Medulla oblongata (tissue), 1 donor: ENCODE results near the gene GABRG3.
"Not testable (repeated sequence)": the region's sequence is repeated elsewhere in the genome, so short reads cannot be mapped to it uniquely, and the experiment has no call there.

ENCODE experiments used
- DNase-seq: peaks from one replicate; pipeline ENCODE4 v3.0.0-alpha.2; 2015; ENCODE audit errors: extremely low spot score

Gene GABRG3

DNA sequence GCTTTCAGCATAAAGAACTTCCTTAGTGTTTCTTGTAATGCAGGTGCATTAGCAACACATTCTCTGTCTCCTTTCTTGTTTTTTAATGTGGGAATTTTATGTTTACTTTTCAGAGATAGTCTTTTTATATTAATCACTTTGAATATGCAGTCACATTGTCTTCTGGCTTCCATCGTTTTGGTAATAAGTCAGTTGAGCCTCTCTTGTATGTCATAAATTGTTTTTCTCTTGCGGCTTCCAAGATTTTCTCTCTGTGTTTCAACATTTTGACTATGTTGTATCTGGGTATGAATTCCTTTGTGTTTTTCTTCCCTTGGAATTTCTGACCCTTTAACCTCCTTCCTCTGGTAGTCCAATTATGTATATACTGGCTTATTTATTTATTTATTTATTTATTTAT lies 25.3 kb downstream of the GABRG3 start:
- DNase-seq: no peak

DNA sequence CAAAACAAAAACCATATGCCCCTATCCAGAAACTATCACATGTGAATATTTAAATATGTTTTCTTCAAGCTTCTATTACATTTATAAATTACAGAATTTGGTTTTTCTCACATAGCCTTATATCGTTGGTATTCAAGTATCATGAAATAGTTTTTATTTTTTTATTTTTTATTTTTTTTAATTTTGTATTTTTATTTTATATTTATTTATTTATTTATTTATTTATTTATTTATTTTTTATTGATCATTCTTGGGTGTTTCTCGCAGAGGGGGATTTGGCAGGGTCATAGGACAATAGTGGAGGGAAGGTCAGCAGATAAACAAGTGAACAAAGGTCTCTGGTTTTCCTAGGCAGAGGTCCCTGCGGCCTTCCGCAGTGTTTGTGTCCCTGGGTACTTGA lies 32.0 kb downstream of the GABRG3 start:
- DNase-seq: not testable (repeated sequence)

DNA sequence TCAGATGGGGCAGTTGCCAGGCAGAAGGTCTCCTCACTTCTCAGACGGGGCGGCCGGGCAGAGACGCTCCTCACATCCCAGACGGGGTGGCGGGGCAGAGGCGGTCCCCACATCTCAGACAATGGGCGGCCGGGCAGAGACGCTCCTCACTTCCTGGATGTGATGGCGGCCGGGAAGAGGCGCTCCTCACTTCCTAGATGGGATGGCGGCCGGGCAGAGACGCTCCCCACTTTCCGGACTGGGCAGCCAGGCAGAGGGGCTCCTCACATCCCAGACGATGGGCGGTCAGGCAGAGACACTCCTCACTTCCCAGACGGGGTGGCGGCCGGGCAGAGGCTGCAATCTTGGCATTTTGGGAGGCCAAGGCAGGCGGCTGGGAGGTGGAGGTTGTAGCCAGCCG lies 33.2 kb downstream of the GABRG3 start:
- not testable (repeated sequence) for DNase-seq

DNA sequence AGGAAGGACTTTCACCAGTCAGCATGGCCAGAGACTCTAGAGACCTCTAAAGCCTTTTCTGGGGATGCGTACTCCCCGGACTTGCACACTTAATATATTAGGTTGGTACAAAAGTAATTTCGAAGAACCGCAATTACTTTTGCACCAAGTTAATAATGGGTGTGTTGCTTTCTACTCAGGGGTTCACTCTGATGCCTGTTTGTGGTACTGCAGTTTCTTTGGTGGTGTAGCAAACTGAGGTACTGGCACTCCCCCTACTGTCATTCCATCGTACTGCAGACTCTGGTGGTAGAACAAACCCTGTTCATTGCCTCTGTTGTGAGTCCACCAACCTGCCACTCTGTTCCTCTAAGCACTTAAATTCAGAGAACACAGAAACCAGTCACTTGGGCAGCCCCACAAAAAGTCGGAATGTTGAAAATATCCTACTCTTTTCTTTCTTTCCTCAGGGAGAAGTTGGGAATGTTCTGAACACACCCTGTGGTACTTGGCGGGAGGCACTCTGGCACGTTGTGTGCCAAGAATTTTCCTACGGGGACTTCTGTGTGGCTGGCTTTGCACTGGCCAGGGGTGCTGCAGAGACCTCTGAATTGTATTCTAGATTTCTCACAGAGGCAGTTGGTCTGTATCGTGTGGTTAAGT lies 46.3 kb downstream of the GABRG3 start:
- peak; percentile 84 for DNase-seq

DNA sequence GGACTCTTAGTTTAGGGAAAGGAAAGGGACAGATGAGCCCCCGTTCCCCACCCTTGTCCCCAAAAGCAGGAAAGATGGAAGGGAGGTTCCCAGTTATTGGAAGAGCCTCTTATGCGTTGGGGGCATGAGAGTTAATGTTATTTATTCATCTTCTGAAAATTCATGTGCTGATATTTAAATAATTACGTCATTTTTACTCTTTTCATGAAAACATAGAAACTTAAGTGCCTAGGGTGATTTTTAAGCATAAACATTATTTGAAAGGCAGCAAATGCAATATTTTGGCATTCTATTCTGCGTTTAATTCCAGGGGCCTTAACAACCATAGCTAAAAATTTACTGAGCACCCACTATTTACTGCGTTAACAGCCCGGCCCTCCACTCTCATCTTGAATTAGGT lies 48.7 kb downstream of the GABRG3 start:
- no peak for DNase-seq

DNA sequence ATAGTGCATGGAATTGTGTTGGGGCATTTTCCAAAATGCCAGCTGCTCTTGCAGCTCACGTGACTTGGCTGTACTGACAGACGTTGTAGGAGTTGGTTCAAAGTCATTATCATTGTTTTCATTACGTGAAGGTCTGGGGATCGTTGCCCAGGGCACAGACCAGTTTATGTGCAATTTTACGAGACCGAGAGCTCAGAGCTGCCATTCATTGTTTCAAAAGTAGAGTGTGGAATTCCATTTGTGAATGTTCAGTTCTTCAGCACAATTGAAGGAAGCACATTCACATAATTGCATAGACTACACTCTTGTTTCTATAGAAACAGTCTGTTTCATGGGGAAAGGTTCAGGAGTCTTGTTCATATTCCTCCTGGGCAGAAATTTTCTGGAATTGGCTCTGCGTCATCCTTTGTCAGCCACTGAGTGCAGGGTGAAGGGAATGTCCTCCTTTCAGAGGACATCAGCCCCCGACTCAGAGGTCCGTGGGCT lies 54.5 kb downstream of the GABRG3 start:
- DNase-seq: no peak

DNA sequence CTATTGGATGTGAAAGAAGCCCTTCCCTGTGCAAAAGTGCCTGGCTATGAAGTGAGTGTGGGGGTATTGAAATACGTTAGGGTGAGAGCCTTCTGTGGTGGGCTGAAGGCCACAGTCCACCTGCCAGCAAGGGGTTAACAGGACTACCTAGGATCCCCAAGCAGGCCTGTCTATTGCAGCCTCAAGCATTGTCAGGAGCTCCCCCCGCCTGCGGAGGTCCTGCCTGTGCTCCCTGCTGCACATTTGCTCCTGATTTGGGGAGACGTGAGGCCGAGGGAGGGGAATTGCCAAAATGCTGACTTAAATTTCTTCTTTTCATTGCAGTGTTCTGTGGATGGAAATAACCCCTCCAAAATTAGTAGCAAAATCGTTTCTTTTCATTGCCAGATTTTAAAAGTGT lies 56.2 kb downstream of the GABRG3 start:
- DNase-seq: no peak

DNA sequence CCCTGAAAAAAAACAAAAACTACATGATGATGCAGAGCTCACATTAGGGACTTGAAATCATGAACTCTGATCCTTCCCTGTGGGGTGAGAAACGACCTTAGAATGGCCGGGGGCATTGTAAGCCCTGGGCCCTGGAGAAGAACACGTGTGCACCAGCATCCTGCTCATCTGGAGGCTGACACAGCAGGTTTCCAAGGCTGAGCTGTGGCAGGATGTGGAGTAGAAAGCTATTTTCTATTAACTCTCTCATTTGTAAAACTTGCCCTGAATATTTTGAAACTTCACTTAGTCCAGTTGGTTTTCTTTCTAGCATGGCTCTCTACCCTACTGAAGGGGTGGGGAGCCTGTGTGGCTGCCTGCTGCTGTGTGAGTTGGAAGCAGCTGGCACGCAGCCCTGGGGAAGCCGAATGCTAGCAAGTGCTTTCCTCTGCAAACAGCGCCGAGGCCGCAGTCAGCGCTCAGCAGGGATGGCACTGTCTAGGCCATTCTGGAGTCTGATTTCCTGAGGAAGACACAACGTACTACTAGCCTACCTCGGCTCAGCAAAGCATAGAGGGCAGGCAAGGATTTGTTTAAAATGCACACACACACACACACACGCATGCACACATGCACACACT lies 58.0 kb downstream of the GABRG3 start:
- no peak for DNase-seq

DNA sequence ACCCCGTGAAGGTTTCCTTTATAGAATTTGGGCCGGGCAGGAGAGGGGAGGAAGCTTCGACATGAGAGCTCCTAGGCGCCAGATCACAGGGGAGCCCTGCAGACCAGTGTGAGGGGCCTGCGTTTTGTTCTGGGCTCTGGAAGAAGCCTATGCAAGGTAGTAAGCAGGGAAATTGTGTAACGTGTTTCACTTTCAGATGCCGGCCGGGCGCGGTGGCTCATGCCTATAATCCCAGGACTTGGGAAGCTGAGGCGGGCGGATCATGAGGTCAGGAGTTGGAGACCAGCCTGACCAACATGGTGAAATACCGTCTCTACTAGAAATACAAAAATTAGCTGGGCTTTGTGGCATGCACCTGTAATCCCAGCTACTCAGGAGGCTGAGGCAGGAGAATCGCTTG lies 65.2 kb downstream of the GABRG3 start:
- no peak for DNase-seq

DNA sequence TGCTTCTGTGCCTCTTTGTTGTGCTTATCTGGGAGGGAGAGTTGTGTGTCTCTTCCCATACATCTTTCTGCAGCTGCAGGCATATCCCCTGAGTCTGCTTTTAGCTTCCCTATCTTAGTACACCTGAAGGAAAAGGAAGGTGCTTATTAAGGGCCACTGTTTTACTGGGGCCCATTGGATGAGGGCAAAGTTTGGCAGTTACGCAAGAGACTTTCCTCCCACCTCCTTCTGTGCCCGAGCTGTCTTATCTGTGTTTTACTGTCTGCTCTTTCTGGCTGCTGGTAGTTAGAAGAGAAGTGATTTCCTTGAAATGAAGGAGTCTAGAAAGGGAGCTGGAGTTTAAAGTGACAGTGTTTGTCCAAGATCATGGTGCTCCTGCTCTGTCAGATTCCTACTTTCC lies 66.5 kb downstream of the GABRG3 start:
- DNase-seq: no peak

DNA sequence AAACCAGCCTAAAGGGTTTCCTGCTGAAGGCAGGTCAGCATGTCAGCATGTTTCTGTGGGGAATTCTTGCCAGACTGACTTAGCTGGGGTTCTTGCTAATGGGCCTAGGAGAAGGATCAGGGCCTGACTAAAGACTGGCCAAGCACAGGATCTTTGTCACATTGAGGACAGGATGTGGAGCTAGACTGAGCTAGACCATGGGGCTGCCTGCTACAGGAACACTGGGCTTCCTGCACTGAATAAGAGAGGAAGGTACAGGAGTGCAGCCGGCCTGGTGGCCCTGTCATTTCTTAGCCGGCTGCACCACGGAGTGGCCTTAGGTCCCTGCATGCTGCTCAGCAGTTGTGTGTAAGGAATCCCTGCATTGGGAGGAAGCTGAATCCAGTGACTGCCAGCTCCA lies 68.2 kb downstream of the GABRG3 start:
- no peak for DNase-seq

DNA sequence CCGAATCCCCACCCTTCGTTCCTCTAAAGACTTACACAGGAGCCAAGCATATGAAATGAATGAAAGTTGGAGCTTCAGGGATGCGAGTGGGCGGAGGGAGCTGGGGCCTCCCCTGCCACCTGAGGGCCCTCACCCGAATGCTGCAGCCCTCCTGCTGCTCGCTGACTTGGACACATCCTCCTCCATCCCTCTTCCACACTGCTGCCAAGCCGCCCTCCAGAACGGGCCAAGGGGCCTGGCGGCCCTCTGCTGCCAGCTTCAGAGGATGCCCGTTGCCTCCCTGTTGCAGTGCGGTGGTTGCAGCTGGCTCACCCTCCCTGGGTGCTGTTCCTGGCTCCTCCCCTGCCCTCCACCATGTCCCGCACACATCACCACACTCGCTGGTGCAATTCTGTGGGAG lies 71.2 kb downstream of the GABRG3 start:
- no peak for DNase-seq

DNA sequence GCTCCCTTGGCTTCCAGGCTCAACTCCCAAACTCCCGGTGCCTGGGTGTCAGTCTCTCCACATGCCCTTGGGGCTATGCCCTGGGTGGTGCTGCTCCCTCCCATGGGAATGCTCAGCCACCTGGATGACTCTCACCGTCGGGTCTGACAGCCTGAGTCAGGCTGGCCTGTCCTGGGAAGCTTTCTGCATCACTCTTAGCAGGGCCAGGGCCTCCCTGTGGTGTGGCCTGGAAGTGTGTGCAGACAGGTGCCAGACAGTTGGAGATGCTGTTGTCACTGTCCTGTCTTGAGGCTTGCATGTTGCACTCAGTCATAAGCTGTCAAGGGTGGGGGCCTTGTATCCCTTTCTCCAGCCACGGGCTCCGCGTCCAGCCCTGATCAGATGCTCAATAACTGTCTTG lies 71.7 kb downstream of the GABRG3 start:
- DNase-seq: no peak

DNA sequence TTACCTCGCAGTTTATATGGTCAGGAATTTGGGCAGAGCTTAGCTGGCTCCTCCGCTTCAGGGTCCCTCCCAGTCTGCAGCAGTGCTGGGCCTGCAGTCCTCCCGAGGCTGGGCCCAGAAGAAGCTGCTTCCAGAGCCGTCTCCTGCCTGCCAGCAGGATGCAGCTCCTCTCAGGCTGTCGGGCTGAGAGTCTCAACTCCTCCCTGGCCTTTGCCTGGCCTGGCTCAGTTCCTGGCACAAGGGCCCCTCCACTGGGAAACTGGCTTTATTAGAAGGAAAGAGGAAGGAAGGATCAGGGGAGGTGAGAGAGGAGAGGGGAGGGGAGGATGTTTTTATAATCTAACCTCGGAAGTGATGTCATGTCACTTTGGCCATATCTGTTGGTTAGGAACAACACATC lies 72.8 kb downstream of the GABRG3 start:
- no peak for DNase-seq

DNA sequence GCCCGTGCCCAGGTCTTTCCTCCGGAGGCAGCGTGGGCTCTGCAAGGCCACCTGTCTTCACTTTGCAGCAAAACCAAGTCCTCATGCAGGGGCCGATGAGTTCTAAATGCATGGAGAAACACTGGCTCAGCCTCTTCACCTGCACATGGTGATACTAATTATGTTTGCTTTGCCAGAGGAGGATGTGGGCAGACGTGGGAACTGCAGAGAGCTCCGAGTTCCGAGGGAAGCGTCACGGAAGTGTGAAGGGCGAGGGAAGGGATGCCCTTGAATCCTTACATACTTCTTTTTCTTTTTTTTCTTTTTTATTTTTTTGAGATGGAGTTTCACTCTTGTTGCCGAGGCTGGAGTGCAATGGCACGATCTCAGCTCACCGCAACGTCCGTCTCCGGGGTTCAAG lies 74.8 kb downstream of the GABRG3 start:
- DNase-seq: no peak

DNA sequence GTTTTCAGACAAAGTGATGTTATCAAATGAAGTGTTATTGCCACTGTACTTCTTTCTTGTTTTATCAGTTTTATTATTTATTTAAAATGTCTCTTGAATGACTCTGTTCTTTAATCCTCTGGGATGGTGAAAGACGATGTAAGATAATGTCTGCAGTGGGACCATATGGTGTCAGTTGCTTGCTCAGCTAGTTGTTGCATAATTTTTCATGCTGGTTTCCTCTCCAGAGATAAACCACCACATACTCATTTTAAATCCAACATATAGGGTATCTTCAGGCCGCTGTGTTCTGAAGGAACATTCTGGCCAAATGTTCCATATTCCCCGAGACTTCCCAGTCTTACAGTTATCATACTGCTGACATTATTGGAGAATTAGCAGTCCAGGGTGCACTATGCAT lies 75.9 kb downstream of the GABRG3 start:
- no peak for DNase-seq

DNA sequence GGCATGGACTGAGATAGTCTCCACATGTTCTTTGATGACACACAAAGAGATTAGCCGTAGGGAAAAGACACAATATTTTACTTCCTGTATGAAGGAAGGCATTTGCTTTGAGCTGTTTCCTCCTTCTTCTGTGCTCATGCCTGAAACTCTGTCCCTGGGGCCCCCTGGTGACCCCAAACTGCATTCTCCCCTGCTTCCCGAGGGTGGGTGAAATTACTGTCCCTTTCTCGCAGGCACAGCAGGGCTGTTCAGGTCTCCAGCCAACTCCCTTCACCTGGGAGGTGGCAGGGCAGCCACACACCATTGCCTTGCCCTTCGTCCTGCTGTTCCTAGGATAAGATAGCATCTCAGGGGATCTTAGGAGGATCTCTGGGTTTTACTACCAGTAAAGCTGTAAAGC lies 79.2 kb downstream of the GABRG3 start:
- no peak for DNase-seq

DNA sequence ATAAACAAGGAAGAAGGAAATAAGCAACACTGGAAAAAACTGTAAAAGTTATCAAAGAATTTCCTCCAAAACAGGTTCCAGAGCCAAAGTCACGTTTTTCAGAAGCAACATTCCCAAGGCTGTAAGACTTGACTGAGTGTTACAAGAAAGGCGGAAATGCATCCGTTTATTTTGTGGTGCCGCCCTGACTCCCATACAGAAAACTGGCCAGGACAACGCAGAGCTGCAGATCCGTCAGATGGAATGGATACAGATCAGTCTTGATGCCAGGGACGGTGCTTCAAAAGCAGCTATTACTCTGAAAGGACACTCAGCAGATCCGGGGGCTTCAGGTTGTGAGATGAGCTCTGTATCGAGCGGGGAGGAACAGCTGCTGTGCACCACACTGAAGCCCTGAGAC lies 83.4 kb downstream of the GABRG3 start:
- DNase-seq: no peak

DNA sequence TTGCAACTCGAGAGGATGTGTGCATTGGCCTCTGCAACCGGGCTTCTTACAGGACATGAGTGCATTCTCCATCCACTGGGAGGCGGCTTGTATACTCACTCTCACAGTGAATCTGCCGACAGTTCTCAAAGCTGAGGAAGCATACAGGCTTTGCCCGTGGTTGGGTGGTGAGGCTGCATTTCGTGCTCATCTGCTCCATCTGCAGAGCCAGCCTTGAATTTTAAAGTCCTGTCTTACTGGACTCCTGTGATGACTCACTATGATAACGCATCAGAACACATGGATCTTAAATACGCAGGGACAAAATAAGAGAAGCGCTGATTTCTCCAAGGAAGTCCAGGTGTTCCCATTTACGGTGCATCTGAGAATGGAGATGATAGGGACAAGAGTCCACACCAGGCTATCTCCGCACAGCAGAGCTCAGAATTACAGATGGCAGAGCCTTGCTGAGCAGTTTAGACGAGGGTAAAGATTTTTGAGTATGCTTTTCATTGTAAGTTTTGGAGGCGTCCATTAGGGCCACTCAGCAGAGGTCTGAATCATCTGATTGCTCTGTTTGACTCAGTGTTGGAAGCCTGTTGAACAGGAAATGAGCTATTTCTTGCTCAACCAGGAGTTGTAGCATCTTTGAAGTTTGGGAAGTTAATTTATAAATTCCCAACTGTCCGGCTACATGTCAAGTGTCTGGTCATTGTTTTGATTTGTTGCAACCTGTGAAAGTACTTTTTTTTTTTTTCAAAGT lies 87.1 kb downstream of the GABRG3 start:
- DNase-seq: no peak

DNA sequence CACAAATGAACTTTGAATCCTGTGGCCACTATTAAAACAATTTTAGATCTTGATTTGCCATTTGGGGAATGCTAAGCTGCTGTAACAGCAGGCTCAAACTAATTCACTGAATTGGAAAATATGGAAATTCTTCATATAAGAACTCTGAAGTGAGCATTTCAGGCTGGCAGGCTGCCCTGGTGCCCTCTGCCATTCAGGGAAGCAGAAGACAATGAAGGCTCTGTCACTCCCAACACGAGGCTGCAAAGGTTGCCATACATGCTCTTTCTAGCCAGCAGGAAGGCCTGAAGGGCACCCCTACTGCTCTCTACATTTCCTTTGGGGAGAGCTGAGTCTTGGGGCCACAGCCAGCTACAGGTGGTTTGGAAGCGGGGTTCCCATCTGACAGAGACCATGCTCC lies 88.0 kb downstream of the GABRG3 start:
- DNase-seq: no peak

DNA sequence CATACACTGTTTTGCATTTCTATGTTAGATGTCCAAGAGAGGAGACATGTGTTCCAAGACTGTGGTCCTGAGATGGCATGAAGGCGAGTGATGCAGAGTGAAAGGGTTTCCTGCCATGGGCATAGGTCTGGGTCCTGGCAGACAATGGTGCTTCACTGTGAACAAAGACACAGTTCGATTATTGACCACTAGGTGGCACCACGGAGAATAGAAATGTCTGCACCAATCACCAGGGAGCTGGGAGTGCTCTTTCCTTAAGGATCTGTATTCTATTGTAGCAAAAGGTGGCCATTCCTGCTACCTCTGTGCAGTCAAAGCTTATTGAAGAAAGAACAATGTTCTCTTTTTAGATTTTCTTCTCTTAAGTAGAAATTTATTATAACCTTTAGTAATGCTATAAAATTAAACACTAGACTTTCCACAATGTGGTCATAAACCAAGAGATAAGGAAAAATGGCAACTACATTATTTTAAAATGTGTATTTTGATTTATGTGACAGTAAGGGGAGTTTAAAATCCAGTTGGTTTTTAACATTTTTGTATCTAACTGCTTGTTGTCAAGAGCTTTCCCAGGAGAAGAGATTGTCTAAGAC lies 88.7 kb downstream of the GABRG3 start:
- peak; percentile 69 for DNase-seq

DNA sequence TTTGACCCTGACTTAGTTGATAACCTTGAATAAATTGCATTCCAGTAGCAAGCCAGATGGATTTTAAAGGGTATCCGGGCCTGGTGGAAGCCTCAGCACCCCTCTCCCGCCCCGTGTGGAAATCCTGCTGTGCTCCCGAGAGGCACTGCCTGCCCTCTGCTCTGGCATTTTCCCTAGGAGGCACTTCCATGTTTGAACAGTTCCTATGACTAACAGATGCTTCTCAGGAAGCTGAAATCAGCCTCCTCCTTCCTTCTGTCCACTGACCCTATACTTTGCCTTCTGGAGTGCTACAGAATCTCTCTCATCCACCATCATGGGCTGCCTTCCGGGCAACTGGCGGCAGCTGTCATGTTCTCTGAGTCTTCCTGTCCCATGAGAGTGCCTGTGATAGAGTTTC lies 90.8 kb downstream of the GABRG3 start:
- DNase-seq: no peak

DNA sequence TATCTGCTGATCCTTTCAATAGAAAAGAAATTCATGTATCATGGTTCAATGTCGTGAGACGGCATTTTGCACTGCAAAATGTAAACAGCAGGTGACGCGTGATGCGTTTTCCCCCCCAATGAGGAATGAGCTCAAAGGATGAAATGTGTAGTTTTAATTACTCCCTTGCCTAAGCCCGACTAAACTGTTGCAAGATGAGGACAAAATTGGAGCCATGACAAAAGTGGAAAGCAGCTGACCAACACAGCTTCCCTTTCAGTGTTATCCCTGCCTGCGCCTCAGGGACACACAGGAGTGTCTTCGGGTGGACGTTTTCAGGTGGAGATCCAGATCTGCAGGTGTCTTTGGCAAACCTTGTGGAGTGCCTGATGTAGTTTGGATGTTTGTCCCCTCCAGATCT lies 92.0 kb downstream of the GABRG3 start:
- DNase-seq: no peak
